GM21360 (cell line): ENCODE measurements around the gene UBE2R2.
"Not testable (repeated sequence)": the region's sequence is repeated elsewhere in the genome, so short reads cannot be mapped to it uniquely, and the experiment has no call there.

Experiments used
- ATAC-seq: cut with Tn5 transposase; IDR thresholded peaks from one replicate; pipeline ENCODE4 v1.9.1; 2021; ENCODE audit warnings: mild to moderate bottlenecking, moderate library complexity; ENCODE audit not compliant: unreplicated experiment

Gene UBE2R2

DNA sequence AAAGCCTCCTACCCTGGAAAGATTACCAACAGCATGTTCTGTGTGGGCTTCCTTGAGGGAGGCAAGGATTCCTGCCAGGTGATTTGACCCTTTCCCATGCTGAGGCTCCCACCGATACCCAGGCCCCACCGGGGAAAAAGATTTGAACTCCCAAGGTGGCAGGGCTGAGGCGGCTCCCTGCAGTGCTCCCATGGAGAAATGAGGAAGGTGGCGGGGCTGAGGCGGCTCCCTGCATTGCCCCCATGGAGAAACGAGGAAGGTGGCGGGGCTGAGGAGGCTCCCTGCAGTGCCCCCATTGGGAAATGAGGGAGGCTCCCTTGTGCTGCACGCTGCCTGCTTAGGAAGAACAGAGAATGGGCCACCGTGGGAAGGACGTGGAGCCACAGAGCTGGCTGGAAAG, 18.4 kb upstream of the UBE2R2 start:
- no peak for ATAC-seq

DNA sequence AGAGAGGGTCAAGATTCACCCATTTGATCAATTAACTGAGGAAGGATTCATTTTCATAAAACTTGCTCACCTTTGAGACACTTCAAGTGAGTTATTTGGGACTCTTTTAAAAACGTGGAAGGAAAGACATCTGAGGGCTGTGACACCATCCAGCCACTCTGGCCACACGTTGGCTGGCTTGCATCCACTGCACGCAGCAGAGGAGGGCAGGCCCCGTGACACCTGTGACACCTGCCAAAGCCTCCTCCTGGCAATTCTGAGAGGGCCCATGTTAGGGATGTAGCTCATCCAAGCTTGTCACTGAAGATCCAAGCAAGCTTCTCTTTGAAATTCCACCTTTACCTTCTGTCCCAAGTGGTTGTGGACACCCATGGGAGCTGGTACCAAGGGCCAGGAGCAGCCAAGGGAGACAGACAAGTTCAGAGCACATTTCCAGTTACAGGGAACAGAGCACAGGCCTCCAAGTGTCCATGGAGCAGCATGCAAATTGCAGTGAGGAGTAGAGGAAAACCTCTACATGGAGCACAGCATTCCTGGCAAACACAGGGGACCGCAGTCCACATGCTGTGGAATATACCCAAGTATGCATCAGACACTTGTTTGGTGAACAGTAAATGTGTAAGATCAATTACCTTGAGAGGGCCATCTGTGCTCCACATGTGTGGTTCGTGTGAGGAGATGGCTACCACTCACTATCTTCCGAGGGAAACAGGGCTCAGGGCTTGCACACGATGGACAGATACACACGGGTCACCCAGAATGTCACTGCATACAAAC, 16.8 kb upstream of the UBE2R2 start:
- ATAC-seq = no peak

DNA sequence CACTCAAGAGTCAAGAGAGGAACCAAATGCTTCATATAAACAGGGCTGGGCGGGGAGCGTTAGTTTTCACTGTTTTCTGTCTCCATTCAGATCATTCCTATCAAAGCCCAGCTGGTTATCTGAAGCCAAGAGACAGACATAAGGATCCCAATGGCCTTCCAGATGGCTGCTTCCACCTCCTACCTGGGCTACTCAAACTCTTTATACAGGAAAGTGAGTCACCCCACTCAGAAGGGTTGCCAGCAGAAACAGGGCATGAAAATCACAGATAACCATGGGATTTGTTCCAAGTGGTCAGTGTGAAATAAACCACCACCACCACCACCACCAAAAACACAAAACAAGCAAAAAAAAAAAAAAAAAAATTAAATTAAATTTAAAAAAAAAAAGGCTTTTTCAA, 16.1 kb upstream of the UBE2R2 start:
- no peak for ATAC-seq

DNA sequence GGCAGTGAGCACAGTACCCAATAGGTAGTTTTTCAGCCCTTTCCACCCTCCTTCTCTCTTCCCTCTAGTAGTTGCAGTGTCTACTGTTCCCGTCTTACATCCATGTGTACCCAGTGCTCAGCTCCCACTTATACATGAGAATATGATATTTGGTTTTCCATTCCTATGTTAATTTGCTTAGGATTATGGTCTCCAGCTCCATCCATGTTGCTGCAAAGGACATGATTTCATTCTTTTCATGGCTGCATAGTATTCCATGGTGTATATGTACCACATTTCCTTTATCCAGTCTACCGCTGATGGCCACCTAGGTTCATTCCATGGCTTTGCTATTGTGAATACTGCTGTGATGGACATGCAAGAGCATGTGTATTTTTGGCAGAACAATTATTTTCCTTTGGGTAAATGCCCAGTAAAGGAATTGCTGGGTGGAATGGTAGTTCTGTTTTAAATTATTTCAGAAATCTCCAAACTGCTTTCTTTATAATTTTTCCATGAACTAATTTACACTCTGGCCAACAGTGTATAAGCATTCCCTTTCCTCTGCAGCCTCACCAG, 14.9 kb upstream of the UBE2R2 start:
- ATAC-seq = not testable (repeated sequence)

DNA sequence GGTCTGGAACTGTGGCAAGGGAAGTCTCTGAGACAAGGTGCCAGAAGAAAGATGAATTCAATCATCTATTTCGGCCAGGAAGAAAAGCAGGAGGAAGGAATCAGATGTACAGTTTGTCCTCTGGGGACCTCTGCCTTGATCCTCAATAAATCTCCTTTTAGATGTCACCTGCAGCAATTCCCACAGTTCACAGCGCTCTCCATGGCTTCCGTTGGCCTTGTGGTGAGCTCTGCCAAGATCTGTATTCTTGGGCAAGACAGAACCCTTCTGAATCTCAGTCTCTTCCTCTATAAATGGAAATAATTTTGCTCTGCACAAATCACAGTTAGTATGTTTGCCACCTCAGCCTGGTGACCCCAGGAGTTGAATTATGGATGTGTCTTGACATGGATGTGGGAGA, 12.8 kb upstream of the UBE2R2 start:
- ATAC-seq = not testable (repeated sequence)

DNA sequence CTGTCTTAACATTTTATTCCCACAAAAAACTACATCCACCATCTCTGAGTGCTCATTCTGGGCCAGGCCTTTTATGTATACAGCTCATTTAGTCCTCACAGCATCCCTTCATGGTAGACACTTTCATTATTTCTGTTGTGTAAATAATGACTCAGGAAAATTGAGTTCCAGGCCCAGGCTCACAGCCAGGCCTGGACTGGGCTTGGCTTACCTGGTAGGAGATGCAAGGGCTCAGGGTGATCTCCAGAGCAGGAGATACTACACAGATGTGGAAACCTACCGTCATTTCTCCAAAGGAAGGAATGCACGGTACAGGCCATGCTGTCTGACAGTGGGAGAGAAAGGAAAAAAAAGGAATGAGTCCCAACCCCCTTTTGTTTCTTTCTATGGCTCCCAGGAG, 9.8 kb upstream of the UBE2R2 start:
- ATAC-seq = not testable (repeated sequence)

DNA sequence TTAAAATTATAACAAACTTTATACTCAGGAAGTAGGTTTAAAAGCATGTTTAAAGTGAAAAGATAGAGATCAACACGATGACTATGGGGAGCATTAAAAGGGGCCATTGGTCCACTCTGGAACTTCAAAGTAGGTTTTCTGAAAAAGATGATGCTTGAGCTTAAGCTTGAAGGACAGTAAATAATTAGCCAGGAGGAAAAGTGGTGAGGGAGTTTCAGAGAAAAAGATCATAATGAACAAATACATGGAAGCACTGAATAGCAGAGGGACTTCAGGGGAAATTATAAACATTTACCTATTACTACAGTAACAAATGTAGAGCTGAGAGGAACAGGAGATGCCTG, 8.0 kb upstream of the UBE2R2 start:
- not testable (repeated sequence) for ATAC-seq

DNA sequence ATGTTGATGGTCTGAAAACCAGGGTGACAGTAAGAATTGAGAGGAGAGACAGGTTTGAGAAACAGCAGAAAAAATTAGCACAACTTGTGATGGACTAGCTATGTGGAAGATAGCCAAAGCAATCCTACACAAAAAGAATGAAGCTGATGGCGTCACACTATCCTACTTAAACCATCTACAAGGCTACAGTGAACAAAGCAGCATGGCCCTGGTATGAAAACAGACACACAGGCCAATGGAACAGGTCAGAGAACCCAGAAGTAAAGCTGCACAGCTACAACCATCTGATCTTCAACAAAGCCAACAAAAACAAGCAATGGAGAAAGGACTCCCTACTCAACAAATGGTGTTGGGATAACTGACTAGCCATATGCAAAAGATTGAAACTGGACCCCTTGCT, 7.5 kb upstream of the UBE2R2 start:
- ATAC-seq = no peak

DNA sequence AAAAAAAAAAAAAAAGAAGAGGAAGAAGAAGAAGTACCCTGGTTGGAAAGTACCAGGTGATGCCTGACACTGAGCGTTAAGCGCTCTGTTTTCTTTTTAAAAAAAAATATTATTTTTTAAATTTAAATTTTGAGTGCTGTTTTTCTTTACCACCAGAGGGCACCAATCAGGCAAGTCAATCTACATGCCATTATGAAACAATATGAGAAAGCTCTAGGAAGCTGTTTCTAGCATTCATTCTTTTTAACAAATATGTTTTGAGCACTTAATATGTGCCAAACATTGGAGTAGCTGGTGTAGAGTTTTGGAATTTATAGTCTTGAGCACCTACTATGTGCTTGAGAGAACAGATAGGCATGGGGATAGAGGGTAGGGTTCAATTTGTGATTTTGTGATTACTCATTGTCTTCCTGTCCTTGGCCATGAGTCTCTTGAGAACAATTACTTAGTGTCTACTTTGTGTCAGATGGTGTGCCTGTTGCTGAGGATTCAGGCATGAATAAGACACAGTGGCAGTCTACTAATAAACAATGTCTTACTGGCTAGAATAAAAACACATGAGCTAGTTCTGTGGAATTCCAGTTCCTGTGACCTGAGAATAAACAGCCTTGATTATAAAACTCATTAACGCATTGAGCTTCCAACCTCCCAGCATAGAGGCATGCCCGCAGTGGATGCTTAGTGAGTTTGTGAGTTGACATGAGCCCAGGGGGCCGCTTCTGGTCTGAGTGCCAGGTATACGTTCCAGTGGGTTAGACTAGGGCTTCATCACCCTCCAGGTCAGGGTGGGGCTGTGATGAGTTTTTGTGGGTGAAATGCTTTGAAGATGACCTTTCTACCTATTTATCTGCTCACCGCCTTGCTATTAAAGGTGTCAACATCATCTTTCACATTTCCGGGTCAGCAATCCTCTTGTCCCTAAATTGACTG, 3.0 kb upstream of the UBE2R2 start:
- ATAC-seq = no peak

DNA sequence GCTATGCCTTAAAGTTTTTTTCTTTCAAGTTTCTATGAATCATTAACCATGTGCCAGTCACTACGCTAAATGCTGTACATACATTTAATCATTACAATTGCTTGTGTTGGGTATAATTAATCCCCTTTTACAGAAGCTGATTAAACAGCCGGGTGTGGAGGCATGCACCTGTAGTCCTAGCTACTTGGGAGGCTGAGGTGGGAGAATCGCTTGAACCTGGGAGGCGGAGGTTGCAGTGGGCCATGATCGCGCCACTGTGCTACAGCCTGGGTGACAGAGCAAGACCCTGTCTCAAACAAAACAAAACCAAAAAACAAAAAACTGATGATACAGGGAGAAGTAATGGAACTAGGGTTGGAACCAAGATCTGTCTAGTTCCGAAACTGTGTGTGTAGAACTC, 1.2 kb upstream of the UBE2R2 start:
- no peak for ATAC-seq

DNA sequence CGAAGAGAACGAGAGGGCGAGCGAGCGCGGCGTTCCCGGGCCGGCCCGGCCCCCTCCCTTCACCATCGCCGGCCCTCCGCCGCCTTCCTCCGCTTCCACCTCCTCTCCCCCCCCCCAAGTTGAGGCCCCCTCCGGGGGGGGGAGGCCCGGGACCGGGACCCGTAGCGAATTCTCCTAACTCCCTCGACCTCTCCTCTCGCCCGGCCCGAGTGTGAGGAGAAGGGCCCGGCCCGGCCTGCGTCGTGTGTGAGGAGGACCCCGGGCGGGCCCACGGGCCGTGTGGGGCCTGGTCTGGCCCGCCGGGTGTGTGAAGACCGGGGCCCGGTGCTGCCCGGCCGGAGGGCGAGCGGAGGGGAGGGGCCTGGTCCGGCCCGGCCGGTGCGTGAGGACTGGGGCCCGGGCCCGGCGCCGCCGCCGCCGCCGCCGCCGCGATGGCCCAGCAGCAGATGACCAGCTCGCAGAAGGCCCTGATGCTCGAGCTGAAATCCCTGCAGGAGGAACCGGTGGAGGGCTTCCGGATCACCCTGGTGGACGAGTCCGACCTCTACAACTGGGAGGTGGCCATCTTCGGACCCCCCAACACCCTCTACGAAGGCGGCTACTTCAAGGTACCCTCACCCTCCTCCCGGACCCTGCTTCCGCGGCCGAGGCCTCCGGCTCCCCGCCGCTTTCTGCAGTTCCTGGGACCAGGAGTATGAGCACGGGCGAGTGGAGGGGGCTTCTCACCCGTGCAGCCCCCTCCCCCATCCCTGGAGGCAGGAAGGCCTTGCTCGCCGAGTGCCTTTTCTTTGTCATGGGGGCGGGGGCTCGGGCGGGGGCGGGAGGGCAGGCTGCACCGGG, 587 bp downstream of the UBE2R2 start:
- peak; percentile 17 for ATAC-seq

DNA sequence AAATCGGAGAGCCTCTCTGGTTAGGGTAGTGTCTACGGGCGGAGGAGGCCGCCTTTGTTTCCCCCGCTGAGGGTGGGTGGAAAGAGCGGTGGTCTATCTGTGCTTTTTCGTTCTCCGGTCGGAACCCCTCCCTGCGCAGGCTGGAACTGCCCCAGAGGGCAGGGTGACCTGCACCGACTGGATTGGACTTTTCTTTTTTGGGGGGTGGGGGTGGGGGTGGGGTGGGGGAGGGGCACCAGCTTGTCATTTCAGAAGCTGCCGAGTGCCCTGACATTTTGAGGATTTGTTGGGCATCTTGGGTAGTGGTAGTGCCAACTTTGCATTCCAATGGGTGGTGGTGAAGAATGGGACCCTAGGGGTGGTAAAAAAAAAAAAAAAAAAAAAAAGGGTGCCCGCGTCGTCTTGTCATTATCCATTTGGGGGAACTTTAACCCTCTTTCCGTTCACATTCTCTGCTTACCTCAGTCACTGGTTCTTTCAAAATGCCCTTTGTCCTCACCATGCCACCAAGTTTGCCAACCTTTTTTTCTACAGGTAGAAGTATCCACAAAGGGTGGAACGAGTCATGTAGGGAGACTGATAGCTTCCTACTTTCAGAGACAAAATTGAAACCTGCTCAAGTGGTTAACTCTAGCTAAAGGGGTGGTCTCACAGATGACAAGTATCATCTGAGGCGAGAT, 1.3 kb downstream of the UBE2R2 start:
- ATAC-seq = no peak

DNA sequence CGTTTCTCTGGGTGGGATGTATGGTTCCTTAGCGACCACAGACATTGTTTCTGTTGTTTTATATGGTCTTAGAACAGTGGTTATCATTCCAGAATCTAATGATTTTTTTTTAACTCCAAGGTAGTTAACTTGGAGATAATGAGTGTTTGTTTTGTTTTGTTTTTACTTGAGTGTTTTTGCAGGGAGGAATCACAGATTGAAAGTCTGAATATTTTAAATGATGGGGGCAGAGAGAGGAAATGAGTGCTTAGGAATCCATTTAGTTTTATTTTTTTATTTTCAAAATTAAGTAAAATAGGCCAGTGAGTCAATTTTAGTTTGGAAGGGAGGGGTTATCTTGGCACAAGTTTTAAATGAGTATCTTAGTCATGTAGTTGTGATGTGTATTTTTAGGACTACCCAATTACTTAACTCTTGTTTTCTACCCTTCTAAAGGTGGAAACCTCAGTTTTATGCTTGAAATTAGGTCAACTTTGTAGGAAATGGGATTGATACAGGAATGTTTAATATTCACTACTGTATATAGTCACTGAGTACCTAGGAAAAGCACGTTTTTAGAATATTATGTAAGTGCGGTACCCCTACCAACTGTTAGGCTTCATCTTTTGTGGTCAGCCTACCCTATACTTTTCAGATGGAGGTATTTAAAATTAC, 2.0 kb downstream of the UBE2R2 start:
- ATAC-seq = no peak

DNA sequence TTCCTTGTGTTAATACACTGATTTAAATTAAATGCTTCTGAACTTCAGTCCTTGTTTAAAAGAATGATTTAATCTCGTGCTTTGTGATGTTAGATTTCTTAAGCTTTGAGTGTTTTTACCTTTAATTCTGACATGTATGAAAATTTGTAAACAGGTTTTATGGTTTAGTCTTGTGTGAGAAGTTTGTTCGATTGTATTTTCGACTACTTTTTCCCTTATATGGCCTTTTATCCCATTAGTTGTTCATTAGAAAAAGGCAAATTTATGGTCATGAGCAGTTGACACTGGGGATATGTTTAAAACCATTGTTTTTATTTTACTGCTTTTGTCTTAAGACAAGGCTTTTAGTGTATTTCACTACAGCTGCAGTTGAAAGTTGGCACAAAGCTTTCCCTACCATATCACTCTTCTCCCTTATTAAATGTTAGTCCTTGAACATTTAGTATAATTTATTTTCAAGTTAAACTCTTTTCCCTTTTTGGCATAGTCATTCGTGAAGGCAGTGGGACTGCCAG, 3.3 kb downstream of the UBE2R2 start:
- ATAC-seq = no peak

DNA sequence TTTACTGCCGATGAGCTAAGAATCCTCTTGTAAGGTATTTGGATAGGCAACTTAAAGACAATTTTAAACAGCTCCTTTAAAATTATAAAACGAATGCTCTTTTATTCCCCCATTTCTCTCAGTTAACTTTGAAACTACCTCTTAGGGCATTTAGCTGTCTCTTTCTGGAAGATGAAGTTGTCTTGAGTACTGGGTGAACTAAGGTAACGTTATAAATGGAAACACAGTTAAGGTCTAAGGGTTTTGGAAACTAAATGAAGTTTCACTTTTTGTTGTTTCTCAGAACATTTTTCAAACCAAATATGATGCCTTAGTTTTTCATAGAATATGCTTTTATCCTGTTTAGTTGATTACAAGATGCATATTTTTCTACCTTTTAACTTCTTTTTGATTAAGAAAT, 6.8 kb downstream of the UBE2R2 start:
- no peak for ATAC-seq

DNA sequence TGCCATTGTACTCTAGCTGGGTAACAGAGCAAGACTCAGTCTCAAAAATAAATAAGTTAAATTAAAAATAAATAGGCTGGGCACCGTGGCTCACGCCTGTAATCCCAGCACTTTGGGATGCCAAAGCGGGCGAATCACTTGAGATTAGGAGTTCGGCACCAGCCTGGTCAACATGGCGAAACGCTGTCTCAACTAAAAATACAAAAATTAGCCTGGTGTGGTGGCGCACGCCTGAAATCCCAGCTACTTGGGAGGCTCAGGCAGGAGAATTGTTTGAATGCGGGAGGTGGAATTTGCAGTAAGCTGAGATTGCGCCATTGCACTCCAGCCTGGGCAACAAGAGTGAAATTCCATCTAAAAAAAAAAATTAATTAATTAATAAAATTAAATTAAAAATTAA, 10.3 kb downstream of the UBE2R2 start:
- ATAC-seq = not testable (repeated sequence)

DNA sequence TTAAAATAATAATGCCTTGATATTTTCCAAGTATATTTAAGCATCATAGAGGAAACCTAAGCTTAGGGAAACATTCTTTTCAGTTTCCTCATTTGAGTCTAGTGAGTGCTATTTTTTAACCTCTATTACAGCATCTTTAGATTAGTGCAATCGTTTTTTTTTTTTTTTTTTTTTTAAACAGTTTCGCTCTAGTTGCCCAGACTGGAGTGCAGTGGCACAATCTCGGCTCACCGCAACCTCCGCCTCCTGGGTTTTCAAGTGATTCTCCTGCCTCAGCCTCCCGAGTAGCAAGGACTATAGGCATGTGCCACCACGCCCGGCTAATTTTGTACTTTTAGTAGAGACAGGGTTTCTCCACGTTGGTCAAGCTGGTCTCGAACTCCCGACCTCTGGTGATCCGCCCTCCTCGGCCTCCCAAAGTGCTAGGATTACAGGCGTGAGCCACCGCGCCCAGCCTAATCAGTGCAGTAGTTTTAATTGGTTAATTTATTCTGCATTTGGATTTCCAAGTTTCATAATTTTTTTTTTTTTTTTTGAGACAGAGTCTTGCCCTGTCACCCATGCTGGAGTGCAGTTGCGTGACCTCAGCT, 12.8 kb downstream of the UBE2R2 start:
- not testable (repeated sequence) for ATAC-seq

DNA sequence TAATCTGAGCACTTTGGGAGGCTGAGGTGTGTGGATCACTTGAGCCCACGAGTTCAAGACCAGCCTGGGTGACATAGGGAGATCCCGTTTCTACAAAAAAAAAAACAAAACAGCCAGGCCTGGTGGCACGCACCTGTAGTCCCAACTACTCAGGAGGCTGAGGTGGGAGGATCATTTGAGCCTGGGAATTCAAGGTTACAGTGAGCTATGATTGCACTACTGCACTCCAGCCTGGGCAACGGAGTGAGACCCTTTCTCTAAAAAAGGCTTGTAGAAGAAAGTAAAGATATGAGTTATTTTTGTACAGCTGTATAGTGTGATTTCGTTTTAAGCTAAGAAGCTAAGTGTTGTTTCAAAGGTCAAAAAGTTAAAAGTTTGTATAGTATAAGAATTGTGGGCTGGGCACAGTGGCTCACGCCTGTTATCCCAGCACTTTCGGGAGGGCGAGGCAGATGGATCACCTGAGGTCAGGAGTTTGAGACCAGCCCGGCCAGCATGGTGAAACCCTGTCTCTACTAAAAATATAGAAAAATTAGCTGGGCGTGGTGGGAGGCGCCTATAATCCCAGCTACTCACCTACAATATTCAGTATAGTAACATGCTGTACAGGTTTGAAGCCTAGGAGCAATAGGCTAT, 18.8 kb downstream of the UBE2R2 start:
- ATAC-seq = no peak

DNA sequence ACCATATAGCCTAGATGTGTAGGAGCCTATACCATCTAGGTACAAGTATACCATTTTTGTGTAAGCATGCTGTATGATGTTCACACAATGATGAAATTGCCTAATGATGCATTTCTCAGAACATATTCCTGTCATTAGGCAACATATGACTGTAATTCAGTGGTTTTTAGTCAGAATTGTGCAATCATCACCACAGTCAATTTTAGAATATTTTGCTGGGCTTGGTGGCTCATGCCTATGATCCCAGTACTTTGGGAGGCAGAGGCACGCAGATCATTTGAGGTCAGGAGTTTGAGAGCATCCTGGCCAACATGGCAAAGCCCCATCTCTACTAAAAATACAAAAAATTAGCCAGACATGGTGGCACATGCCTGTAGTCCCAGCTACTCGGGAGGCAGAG, 19.3 kb downstream of the UBE2R2 start:
- not testable (repeated sequence) for ATAC-seq
